T-cell (primary cell): Measurements from ENCODE around the gene KLHDC9. TPM values are rescaled to one million over a fixed set of nuclear protein-coding genes. Genes with fewer than 3 reads are reported as not detected.

ENCODE experiments used
- ATAC-seq, 4 experiments: fragments of 200-7000 bp in 3 of 4; fragments of 150-1000 bp in 1 of 4; cut with Tn5 transposase; replicated peaks in 1 of 4; 1 replicate in 3 of 4; 2 replicates in 1 of 4; pipeline ENCODE4 v1.10.0; 2021; ENCODE audit warnings: moderate library complexity in 3 of 4, mild to moderate bottlenecking in 2 of 4, moderate number of reproducible peaks in 1 of 4
- CTCF ChIA-PET, 2 donors: fragments of 300-600 bp; sonication (Branson Sonifier 250); formaldehyde crosslinking; loops; one replicate each; lab custom pipeline; 2022; ENCODE audit warnings: antibody characterized with exemption in 2 of 2; lab: Charles Lee
- POLR2A ChIA-PET, 2 donors: fragments of 300-600 bp; sonication (Branson Sonifier 250); formaldehyde crosslinking; loops; one replicate each; lab custom pipeline; 2022; ENCODE audit warnings: antibody characterized with exemption in 2 of 2; lab: Charles Lee
- DNase-seq, 35 experiments: peaks; one replicate each; pipeline versions ENCODE4 v3.0.0 to v3.0.0-alpha.2; 2013 to 2023
- H3K27ac ChIP-seq: one replicate; pipeline ENCODE4 v1.5.1; 2013; ENCODE audit warnings: low read length
- H3K27me3 ChIP-seq, 2 experiments: replicated peaks in 1 of 2; 1 replicate in 1 of 2; 2 replicates in 1 of 2; pipeline versions ENCODE4 v1.6.1 to v1.7.0; 2013; ENCODE audit warnings: low read length in 1 of 2, mixed read lengths in 1 of 2; ENCODE audit not compliant: control insufficient read depth in 2 of 2, insufficient read depth in 2 of 2; ENCODE audit errors: extremely low read depth in 1 of 2
- H3K36me3 ChIP-seq, 2 donors: 1 replicate in 1 of 2; 2 replicates in 1 of 2; pipeline versions ENCODE4 v1.6.1 to v1.7.0; 2013; ENCODE audit warnings: low read length in 1 of 2; ENCODE audit not compliant: control insufficient read depth in 2 of 2, insufficient read depth in 1 of 2; ENCODE audit errors: extremely low read depth in 1 of 2
- H3K4me1 ChIP-seq, 2 experiments: 1 replicate in 1 of 2; 2 replicates in 1 of 2; pipeline versions ENCODE4 v1.6.1 to v1.7.0; 2013; ENCODE audit warnings: low read length in 2 of 2, mixed read lengths in 1 of 2; ENCODE audit not compliant: insufficient read depth in 2 of 2, control insufficient read depth in 1 of 2; ENCODE audit errors: extremely low read depth in 1 of 2
- H3K4me3 ChIP-seq, 2 donors: 1 replicate in 1 of 2; 2 replicates in 1 of 2; pipeline versions ENCODE4 v1.5.1 to v1.7.0; 2013; ENCODE audit warnings: mild to moderate bottlenecking in 2 of 2, low read length in 1 of 2, moderate library complexity in 1 of 2; ENCODE audit not compliant: control insufficient read depth in 1 of 2; ENCODE audit errors: extremely low read depth in 1 of 2
- H3K9me3 ChIP-seq: 2 replicates; pipeline ENCODE4 v1.7.0; 2013
- H3K27ac Mint-ChIP-seq, 2 donors: one replicate each; pipeline ENCODE4 v1.8.0; 2020 to 2021; ENCODE audit warnings: mild to moderate bottlenecking in 2 of 2, mixed read lengths in 2 of 2
- H3K27me3 Mint-ChIP-seq, 2 donors: one replicate each; pipeline ENCODE4 v1.8.0; 2021 to 2022; ENCODE audit warnings: mixed read lengths in 2 of 2
- H3K36me3 Mint-ChIP-seq: one replicate; pipeline ENCODE4 v1.8.0; 2021; ENCODE audit warnings: mixed read lengths
- H3K4me1 Mint-ChIP-seq, 3 donors: one replicate each; pipeline ENCODE4 v1.8.0; 2020 to 2022; ENCODE audit warnings: mixed read lengths in 3 of 3, mild to moderate bottlenecking in 1 of 3
- H3K4me3 Mint-ChIP-seq, 3 donors: one replicate each; pipeline ENCODE4 v1.8.0; 2020 to 2022; ENCODE audit warnings: mild to moderate bottlenecking in 3 of 3, mixed read lengths in 3 of 3, moderate library complexity in 3 of 3
- H3K9me3 Mint-ChIP-seq, 3 donors: one replicate each; pipeline ENCODE4 v1.8.0; 2020 to 2022; ENCODE audit warnings: mixed read lengths in 3 of 3
- WGBS: methylation state at CpG from one replicate; pipeline ENCODE4 v1.1.5; 2013; ENCODE audit warnings: missing lambda C conversion rate; ENCODE audit not compliant: insufficient coverage; 5-methylcytosine and 5-hydroxymethylcytosine counted together
- total RNA-seq, 35 experiments: library from RNA in 6 of 35; stranded (reverse) in 6 of 35; fragments of 120-200 nt in 1 of 35; gene quantifications; one replicate each; pipeline versions ENCODE4 v1.2.1 to v1.2.4 and lab custom pipeline; 2013 to 2026

The KLHDC9 gene
- total RNA-seq, 5 donors from 2014 or later (not counting 1 experiment from before 2014, with no cell fraction given), result 0.82 to 1.6 (median 0.86) TPM; not detected in 2

- Mint-ChIP-seq H3K4me1 (peaks cover 0 to 11% (median 10%) of the 10 kb centered on the region in 3 donors), H3K9me3 (no peaks in the 10 kb centered on the region), H3K27me3 (no peaks in the 10 kb centered on the region), H3K36me3 (peaks cover 4% of the 10 kb centered on the region), H3K27ac (no peak overlapping the region), H3K4me3 (no peak overlapping the region)
- 90% methylated on average over 2 of the region's 3 CpGs for WGBS
- no peaks in the 10 kb centered on the region for H3K36me3 ChIP-seq
- no peaks in the 10 kb centered on the region for H3K9me3 ChIP-seq
- ATAC-seq (no peak), DNase-seq (no peak)
- H3K4me1 ChIP-seq, result peaks cover 10 to 14% of the 10 kb centered on the region in 2 experiments
- H3K4me3 ChIP-seq, result no peak overlapping the region
- CTCF ChIA-PET, result interaction anchor here in 1 of 2 donors (0.5 to 1.5 kb wide), 4 partner anchors 10 to 86 kb away, joined by 3 to 12 read pairs (median 4); no protein-coding TSS in a partner anchor
- no peak overlapping the region for H3K27ac ChIP-seq
- H3K27me3 ChIP-seq, result no peaks in the 10 kb centered on the region
- POLR2A ChIA-PET, result no interaction called here
These were observed 39.7 kb downstream of the KLHDC9 start for GRCh38 chr1:161137881-161138280.

- Histone ChIP-seq H3K27ac (no peak overlapping the region), H3K4me3 (no peak overlapping the region), H3K4me1 (peaks cover 9 to 10% of the 10 kb centered on the region in 2 experiments), H3K27me3 (no peaks in the 10 kb centered on the region), H3K36me3 (no peaks in the 10 kb centered on the region), H3K9me3 (no peaks in the 10 kb centered on the region)
- Mint-ChIP-seq H3K27ac (peak overlapping the region; percentile 62), H3K9me3 (no peaks in the 10 kb centered on the region), H3K27me3 (no peaks in the 10 kb centered on the region), H3K36me3 (peaks cover 4% of the 10 kb centered on the region), H3K4me3 (no peak overlapping the region), H3K4me1 (peaks cover 0 to 11% (median 10%) of the 10 kb centered on the region in 3 donors)
- CTCF ChIA-PET, result interaction anchor here (0.5 to 1.5 kb wide), 5 partner anchors 11 to 86 kb away, joined by 3 to 12 read pairs (median 3); partner anchors contain the start of gene ADAMTS4 (in 1 of the 2)
- ATAC-seq (no peak), DNase-seq (no peak)
- POLR2A ChIA-PET, result no interaction called here
- WGBS, result 100% methylated on average over 1 of the region's 1 CpG
These were observed 40.3 kb downstream of the KLHDC9 start for GRCh38 chr1:161138431-161138830.

GRCh38 chr1:161139766-161140165 lies 41.6 kb downstream of the KLHDC9 start:
- Histone ChIP-seq H3K27me3 (no peaks in the 10 kb centered on the region), H3K9me3 (no peaks in the 10 kb centered on the region), H3K27ac (no peak overlapping the region), H3K4me3 (no peak overlapping the region), H3K4me1 (peaks cover 0 to 5% of the 10 kb centered on the region in 2 experiments), H3K36me3 (no peaks in the 10 kb centered on the region)
- Mint-ChIP-seq H3K9me3 (no peaks in the 10 kb centered on the region), H3K4me3 (no peak overlapping the region), H3K27ac (no peak overlapping the region), H3K4me1 (peaks cover 0 to 10% (median 9%) of the 10 kb centered on the region in 3 donors), H3K36me3 (peaks cover 4% of the 10 kb centered on the region), H3K27me3 (no peaks in the 10 kb centered on the region)
- no CpG with 5 or more reads among the region's 1 CpG for WGBS
- DNase-seq (peak in 18 of 35 experiments; percentile 22 to 69 (median 36)), ATAC-seq (peak in 1 of 4 experiments; percentile 40)
- ChIA-PET POLR2A (no interaction called here), CTCF (interaction anchor here in 1 of 2 donors (1.0 to 1.5 kb wide), 3 partner anchors 59 to 142 kb away, joined by 3 to 4 read pairs (median 4); partner anchors contain the start of gene ADAMTS4)

GRCh38 chr1:161140755-161141400 lies 42.7 kb downstream of the KLHDC9 start:
- no peak overlapping the region for H3K4me3 Mint-ChIP-seq

GRCh38 chr1:161145832-161146231 lies 47.7 kb downstream of the KLHDC9 start:
- Mint-ChIP-seq H3K27ac (no peak overlapping the region), H3K4me1 (no peaks in the 10 kb centered on the region), H3K9me3 (no peaks in the 10 kb centered on the region), H3K36me3 (no peaks in the 10 kb centered on the region), H3K27me3 (no peaks in the 10 kb centered on the region), H3K4me3 (no peak overlapping the region)
- Histone ChIP-seq H3K9me3 (no peaks in the 10 kb centered on the region), H3K4me1 (no peaks in the 10 kb centered on the region), H3K4me3 (no peak overlapping the region), H3K27ac (no peak overlapping the region), H3K27me3 (no peaks in the 10 kb centered on the region), H3K36me3 (no peaks in the 10 kb centered on the region)
- no peak for DNase-seq
- ATAC-seq, result no peak
- 71% methylated on average over 1 of the region's 3 CpGs for WGBS
- POLR2A ChIA-PET, result interaction anchor here (0.6 kb wide), 2 partner anchors 23 to 342 kb away, joined by 3 to 4 read pairs; no protein-coding TSS in a partner anchor
- CTCF ChIA-PET, result interaction anchor here in 1 of 2 donors (0.6 to 0.7 kb wide), 2 partner anchors 30 to 76 kb away, joined by 3 read pairs; partner anchors contain the start of gene ARHGAP30

More at GRCh38 chr1:161140755-161141400, 42.7 kb downstream of the KLHDC9 start:
- Histone ChIP-seq H3K9me3 (no peaks in the 10 kb centered on the region), H3K4me1 (peaks cover 0 to 5% of the 10 kb centered on the region in 2 experiments), H3K36me3 (no peaks in the 10 kb centered on the region), H3K4me3 (no peak overlapping the region), H3K27me3 (no peaks in the 10 kb centered on the region), H3K27ac (no peak overlapping the region)
- Mint-ChIP-seq H3K4me1 (peaks cover 0 to 6% (median 4%) of the 10 kb centered on the region in 3 donors), H3K36me3 (no peaks in the 10 kb centered on the region), H3K27ac (no peak overlapping the region), H3K27me3 (no peaks in the 10 kb centered on the region), H3K9me3 (no peaks in the 10 kb centered on the region)
- CTCF ChIA-PET, result interaction anchor here (0.5 to 1.5 kb wide), 7 partner anchors 13 to 363 kb away, joined by 3 to 4 read pairs (median 4); no protein-coding TSS in a partner anchor
- DNase-seq (no peak), ATAC-seq (no peak)
- POLR2A ChIA-PET, result interaction anchor here in 1 of 2 donors (0.6 kb wide), 1 partner anchor 12 kb away, joined by 5 read pairs; no protein-coding TSS in a partner anchor
- WGBS, result 97% methylated on average over 19 of the region's 29 CpGs
